Fibroblast of villous mesenchyme (primary cell): ENCODE results near the gene PITPNC1. TPM values are rescaled to one million over a fixed set of nuclear protein-coding genes. Genes with fewer than 3 reads are reported as not detected.

Experiments
- DNase-seq: peaks from one replicate; pipeline ENCODE4 v3.0.0-alpha.2; 2010; ENCODE audit warnings: low read depth
- H3K4me3 ChIP-seq: 2 replicates; pipeline ENCODE4 v1.5.1; 2011; ENCODE audit warnings: low read depth, mild to moderate bottlenecking, low read length
- total RNA-seq: library from RNA; depleted of rRNA; stranded (reverse); fragments of >200 nt; gene quantifications from 2 replicates; pipeline ENCODE4 v1.2.3, GENCODE V29; 2012
- TF ChIP-seq, protein P1 (sequence below): IDR thresholded peaks from 2 replicates; pipeline ENCODE4 v1.5.1; 2012; ENCODE audit warnings: low read depth, mild to moderate bottlenecking, low read length; ENCODE audit not compliant: insufficient read depth

The PITPNC1 gene
- total RNA-seq, 1 donor: 4.3 TPM

DNA sequence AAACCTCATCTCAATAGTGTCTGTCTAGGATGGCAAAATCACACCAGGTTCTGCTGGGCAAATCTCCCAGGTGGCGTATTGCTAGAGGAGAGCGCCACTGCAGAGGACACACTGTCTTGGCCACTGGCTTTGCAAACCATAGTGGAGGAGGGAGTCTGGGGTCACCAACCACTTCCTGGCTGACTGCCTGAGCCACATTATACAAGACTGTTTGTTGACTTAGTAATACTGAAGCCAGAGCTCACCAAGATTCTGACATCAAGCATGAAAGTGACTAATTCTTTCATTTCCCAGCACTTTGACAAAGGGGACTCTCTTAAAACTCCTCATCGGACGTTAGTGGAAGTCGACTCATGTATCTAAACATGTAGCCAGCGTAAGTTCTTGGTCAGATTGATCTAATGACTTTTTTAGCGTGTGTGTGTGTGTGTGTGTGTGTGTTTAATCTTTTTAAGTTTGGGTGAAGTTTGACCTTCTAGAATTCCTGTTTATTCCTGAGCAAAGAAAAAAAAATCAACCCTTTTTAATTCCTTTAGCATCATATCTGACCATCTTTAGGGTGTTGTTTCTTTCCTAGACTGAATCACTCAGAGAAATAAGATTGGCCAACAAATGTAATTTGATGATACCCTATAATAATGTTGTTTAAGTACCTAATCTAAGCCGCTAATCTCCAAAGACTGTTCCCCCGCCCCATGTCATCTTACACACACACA, 13.7 kb downstream of the PITPNC1 start:
- peak; percentile 82 for DNase-seq
- TF ChIP-seq, protein P1, sequence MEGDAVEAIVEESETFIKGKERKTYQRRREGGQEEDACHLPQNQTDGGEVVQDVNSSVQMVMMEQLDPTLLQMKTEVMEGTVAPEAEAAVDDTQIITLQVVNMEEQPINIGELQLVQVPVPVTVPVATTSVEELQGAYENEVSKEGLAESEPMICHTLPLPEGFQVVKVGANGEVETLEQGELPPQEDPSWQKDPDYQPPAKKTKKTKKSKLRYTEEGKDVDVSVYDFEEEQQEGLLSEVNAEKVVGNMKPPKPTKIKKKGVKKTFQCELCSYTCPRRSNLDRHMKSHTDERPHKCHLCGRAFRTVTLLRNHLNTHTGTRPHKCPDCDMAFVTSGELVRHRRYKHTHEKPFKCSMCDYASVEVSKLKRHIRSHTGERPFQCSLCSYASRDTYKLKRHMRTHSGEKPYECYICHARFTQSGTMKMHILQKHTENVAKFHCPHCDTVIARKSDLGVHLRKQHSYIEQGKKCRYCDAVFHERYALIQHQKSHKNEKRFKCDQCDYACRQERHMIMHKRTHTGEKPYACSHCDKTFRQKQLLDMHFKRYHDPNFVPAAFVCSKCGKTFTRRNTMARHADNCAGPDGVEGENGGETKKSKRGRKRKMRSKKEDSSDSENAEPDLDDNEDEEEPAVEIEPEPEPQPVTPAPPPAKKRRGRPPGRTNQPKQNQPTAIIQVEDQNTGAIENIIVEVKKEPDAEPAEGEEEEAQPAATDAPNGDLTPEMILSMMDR: no peak
- no peak overlapping the region for H3K4me3 ChIP-seq

DNA sequence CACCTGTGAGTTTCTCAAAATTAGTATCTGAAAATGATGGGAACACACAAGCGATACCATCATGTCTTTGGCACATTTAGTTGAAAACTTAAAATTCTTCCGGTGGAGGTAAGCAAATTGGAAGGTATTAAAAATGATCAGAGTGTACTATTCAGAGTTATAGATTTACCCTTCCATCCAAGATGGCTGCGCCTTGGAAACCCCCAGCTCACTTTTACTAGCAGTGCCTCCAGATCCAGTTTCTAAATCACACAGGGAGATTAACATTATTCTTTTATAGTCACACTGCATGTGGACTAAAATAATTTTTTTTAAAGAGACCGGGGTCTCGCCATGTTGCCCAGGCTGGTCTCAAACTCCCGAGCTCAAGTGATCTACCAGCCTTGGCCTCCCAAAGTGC, 15.0 kb downstream of the PITPNC1 start:
- DNase-seq: no peak
- H3K4me3 ChIP-seq: no peak overlapping the region
- TF ChIP-seq, protein P1: no peak

DNA sequence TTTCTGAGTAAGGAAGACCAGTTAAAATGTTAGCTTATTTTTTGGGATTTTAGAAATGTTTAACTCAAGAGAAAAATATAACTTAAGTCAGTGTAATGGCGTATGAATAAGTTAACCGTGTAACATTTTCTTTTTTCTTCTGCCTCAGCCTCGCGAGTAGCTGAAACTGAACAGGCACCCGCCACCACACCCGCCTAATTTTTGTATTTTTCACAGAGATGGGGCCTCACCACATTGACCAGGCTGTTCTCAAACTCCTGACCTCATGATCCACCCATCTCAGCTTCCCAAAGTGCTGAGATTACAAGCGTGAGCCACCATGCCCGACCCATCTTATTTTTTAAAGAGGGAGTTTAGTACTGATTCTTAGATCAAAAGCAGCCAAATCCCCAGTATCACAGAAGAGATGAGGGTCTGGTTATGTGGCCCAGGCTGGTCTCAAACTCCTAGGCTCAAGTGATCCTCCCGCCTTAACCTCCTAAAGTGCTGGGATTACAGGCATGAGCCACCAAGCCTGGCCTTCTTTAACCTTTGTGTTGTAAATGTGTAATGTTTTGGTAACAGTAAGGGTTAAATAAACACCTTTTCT, 16.8 kb downstream of the PITPNC1 start:
- DNase-seq: no peak
- H3K4me3 ChIP-seq: no peak overlapping the region
- TF ChIP-seq, protein P1: no peak

DNA sequence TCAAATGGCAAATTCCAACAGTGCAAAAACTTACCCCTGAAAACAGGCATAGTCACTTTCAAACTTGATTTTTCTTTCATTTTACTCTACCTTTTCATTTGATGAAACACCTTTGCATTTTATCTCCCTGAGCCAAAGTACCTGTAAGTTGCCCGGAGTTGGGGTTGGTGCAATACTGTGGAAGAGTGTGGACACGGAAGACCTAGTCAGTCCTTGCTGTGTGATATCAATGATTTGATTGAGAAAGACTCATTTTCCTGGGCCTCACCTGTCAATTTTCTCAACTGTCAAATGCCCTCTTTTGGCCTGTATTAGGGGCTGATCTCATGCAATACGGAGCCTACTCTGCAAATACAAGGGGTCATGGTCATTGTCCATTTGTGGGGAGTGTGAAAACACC, 22.6 kb downstream of the PITPNC1 start:
- H3K4me3 ChIP-seq: no peak overlapping the region
- TF ChIP-seq, protein P1: no peak
- no peak for DNase-seq

DNA sequence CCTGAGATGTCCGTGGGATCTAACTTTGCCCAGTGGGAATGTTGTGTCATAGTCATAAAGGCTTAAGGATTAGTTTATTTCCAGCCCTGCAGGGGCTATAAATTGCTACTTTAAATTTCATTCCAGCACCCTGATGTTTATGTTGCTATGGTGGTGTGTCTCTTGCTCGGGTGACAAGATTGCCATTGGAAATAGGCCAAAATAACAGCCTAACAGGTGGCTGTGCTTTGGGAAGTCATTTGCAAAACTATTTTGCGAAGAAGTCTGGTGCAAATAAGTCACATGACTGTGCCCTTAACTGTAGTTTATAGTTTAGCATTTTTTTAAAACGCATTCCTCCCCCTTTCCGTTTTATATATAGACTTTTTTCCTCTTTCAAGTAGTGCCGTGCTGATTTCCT, 23.1 kb downstream of the PITPNC1 start:
- no peak overlapping the region for H3K4me3 ChIP-seq
- TF ChIP-seq, protein P1: no peak
- DNase-seq: peak; percentile 19

DNA sequence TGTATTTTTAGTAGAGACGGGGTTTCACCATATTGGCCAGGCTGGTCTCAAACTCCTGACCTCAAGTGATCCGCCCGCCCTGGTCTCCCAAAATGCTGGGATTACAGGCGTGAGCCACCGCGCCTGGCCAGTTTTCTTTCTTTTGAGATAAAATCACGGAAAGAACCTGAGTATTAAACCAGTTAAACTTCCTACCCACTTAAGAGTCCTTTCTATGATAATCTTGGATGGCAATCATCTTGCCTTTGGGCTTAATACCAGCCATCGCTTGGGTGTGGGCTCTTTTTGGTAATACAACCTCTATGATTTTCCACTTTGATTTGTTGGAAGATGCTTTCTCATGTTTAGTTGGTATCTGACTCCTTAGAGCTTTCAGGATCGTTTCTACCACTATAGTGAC, 24.0 kb downstream of the PITPNC1 start:
- no peak overlapping the region for H3K4me3 ChIP-seq
- no peak for DNase-seq
- TF ChIP-seq, protein P1: no peak
